Ishikawa (cell line): ENCODE measurements around the gene UNC5C.

Experiments used
- CEBPB ChIP-seq: IDR thresholded peaks from 2 replicates; pipeline ENCODE4 v1.6.1; 2012
- CREB1 ChIP-seq: IDR thresholded peaks from 2 replicates; pipeline ENCODE4 v1.6.1; 2012; ENCODE audit warnings: low read depth
- EGR1 ChIP-seq: IDR thresholded peaks from 2 replicates; pipeline ENCODE4 v1.6.1; 2012
- EP300 ChIP-seq: IDR thresholded peaks from 2 replicates; pipeline ENCODE4 v1.6.1; 2012; ENCODE audit warnings: borderline replicate concordance
- FOXM1 ChIP-seq: IDR thresholded peaks from 2 replicates; pipeline ENCODE4 v1.6.1; 2012; ENCODE audit warnings: low read depth, borderline replicate concordance
- NFIC ChIP-seq: IDR thresholded peaks from 2 replicates; pipeline ENCODE4 v1.6.1; 2012
- RAD21 ChIP-seq: IDR thresholded peaks from 2 replicates; pipeline ENCODE4 v1.6.1; 2012; ENCODE audit warnings: low read depth
- TAF1 ChIP-seq: IDR thresholded peaks from 2 replicates; pipeline ENCODE4 v1.6.1; 2012; ENCODE audit warnings: low read depth, mild to moderate bottlenecking
- TCF12 ChIP-seq: IDR thresholded peaks from 2 replicates; pipeline ENCODE4 v1.6.1; 2012; ENCODE audit warnings: low read depth
- YY1 ChIP-seq: IDR thresholded peaks from 2 replicates; pipeline ENCODE4 v1.6.1; 2012; ENCODE audit warnings: low read depth
- ZBTB7A ChIP-seq: IDR thresholded peaks from 2 replicates; pipeline ENCODE4 v1.6.1; 2012; ENCODE audit warnings: low read depth
- TF ChIP-seq, protein P1 (sequence below): IDR thresholded peaks from 2 replicates; pipeline ENCODE4 v1.6.1; 2012; ENCODE audit warnings: low read depth, mild to moderate bottlenecking
- TF ChIP-seq, protein P2 (sequence below): IDR thresholded peaks from 2 replicates; pipeline ENCODE4 v1.6.1; 2012
- TF ChIP-seq, protein P3 (sequence below): IDR thresholded peaks from 2 replicates; pipeline ENCODE4 v1.6.1; 2012

DNA sequence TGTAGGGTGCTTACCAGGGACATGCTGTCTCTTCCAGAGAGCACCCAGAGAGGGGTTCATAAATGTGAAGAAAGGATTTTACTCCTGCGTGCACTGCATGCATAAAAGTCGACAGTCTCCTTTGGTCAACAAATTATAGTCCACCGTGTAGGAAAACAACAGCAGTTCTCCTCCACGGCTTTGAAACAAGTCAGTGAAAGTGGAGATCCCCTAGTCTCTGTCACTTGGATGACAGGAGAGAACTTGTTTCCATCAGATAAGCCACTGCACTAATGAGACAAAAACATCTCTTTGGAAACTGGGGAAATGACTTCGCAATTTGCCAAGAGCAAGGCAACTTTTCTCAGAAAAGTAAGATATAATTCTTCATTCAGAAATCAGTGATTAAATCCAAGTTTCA, 9.7 kb downstream of the UNC5C start:
- TF ChIP-seq TAF1 (no peak), TCF12 (no peak), NFIC (no peak), RAD21 (no peak), CEBPB (no peak), EP300 (no peak), YY1 (no peak), FOXM1 (no peak), EGR1 (no peak), CREB1 (no peak), ZBTB7A (no peak)
- TF ChIP-seq, protein P1, sequence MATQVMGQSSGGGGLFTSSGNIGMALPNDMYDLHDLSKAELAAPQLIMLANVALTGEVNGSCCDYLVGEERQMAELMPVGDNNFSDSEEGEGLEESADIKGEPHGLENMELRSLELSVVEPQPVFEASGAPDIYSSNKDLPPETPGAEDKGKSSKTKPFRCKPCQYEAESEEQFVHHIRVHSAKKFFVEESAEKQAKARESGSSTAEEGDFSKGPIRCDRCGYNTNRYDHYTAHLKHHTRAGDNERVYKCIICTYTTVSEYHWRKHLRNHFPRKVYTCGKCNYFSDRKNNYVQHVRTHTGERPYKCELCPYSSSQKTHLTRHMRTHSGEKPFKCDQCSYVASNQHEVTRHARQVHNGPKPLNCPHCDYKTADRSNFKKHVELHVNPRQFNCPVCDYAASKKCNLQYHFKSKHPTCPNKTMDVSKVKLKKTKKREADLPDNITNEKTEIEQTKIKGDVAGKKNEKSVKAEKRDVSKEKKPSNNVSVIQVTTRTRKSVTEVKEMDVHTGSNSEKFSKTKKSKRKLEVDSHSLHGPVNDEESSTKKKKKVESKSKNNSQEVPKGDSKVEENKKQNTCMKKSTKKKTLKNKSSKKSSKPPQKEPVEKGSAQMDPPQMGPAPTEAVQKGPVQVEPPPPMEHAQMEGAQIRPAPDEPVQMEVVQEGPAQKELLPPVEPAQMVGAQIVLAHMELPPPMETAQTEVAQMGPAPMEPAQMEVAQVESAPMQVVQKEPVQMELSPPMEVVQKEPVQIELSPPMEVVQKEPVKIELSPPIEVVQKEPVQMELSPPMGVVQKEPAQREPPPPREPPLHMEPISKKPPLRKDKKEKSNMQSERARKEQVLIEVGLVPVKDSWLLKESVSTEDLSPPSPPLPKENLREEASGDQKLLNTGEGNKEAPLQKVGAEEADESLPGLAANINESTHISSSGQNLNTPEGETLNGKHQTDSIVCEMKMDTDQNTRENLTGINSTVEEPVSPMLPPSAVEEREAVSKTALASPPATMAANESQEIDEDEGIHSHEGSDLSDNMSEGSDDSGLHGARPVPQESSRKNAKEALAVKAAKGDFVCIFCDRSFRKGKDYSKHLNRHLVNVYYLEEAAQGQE: no peak
- TF ChIP-seq, protein P2, sequence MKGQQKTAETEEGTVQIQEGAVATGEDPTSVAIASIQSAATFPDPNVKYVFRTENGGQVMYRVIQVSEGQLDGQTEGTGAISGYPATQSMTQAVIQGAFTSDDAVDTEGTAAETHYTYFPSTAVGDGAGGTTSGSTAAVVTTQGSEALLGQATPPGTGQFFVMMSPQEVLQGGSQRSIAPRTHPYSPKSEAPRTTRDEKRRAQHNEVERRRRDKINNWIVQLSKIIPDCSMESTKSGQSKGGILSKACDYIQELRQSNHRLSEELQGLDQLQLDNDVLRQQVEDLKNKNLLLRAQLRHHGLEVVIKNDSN: no peak
- TF ChIP-seq, protein P3, sequence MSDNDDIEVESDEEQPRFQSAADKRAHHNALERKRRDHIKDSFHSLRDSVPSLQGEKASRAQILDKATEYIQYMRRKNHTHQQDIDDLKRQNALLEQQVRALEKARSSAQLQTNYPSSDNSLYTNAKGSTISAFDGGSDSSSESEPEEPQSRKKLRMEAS: no peak
